Heart left ventricle (tissue), 13 donors: Measurements from ENCODE around the gene CYTH4.

ENCODE experiments used
- POLR2A ChIP-seq, 2 donors: fragments of 450-650 bp; IDR thresholded peaks; one replicate each; pipeline ENCODE4 v1.6.1; 2017; ENCODE audit warnings: antibody characterized with exemption in 2 of 2, mild to moderate bottlenecking in 2 of 2, moderate library complexity in 2 of 2
- TF ChIP-seq, protein P1 (sequence below), 12 donors: fragments of 200-600 bp; sonication (generic) in 4 of 12; IDR thresholded peaks; one replicate each; pipeline versions ENCODE4 v1.5.0 to v1.8.0; 2018 to 2022; ENCODE audit warnings: antibody characterized with exemption in 12 of 12, mild to moderate bottlenecking in 5 of 12
- donor health status: ischemic (EF 13 %, LVEDD 7.1; RV severe dilation, severe dysfunction).
- donor health status: DM: no; HTN: yes; CAD: no.
- donor health status: DM: no; HTN: no; CAD: no.
- donor health status: ischemic (EF 25% LVEDD 6.9; RV normal size, moderate dysfunction).
- donor health status: ischemic (EF 25% LVEDD 5.7; RV mildly dilated, moderate dysfunction).
- donor health status: ischemic (EF 35%, LVEDD 5.7; RV mildly dilated, moderate dysfunction).
- donor health status: nonischemic (EF 11% LVEDD 7.7; RV severe dilation, severe dysfunction).
- donor health status: DM: yes; HTN: yes; CAD: no.
- donor health status: PGD.
- donor health status: ischemic (EF 29% LVEDD 5.4; RV normal size, mild dysfunction).
- donor health status: nonischemic (EF 23%, LVEDD 6.1; RV moderate dilation, normal function).

DNA sequence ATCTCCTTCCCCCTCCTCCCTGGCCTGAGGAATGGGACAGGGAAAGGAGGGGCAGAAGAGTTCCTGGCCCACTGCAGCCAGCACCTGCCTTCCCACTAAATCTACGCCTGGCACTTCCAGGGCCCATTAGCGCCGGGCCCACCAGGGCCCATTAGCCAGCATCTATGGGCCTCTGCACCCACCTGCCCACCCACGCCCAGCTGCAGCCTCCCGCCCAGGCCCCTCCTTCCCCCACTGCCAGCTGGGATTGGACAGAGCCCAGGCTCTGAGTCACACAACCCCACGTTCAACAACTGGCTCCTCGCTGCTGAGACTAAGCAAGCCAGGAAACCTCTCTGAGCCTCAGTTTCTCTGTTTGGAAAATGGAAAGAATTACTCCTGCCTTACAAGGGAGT is 48.7 kb downstream of the CYTH4 start:
- TF ChIP-seq, protein P1, sequence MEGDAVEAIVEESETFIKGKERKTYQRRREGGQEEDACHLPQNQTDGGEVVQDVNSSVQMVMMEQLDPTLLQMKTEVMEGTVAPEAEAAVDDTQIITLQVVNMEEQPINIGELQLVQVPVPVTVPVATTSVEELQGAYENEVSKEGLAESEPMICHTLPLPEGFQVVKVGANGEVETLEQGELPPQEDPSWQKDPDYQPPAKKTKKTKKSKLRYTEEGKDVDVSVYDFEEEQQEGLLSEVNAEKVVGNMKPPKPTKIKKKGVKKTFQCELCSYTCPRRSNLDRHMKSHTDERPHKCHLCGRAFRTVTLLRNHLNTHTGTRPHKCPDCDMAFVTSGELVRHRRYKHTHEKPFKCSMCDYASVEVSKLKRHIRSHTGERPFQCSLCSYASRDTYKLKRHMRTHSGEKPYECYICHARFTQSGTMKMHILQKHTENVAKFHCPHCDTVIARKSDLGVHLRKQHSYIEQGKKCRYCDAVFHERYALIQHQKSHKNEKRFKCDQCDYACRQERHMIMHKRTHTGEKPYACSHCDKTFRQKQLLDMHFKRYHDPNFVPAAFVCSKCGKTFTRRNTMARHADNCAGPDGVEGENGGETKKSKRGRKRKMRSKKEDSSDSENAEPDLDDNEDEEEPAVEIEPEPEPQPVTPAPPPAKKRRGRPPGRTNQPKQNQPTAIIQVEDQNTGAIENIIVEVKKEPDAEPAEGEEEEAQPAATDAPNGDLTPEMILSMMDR (IDR thresholded peaks at IDR 0.05): no peak
- no peak for TF ChIP-seq POLR2A (IDR thresholded peaks at IDR 0.05)
